Tibial nerve (tissue), 4 donors: ENCODE data around the gene LMX1B.

ENCODE experiments used
- EP300 ChIP-seq, 2 donors: sonication (generic); formaldehyde crosslinking; IDR thresholded peaks; one replicate each; pipeline ENCODE4 v1.6.1; 2017; ENCODE audit warnings: antibody characterized with exemption in 2 of 2, mild to moderate bottlenecking in 1 of 2
- POLR2A ChIP-seq, 2 donors: fragments of 450-650 bp; IDR thresholded peaks; one replicate each; pipeline ENCODE4 v1.6.1; 2017; ENCODE audit warnings: antibody characterized with exemption in 2 of 2, mild to moderate bottlenecking in 2 of 2, moderate library complexity in 2 of 2
- TF ChIP-seq, protein P1 (sequence below), 5 experiments: fragments of 200-600 bp in 3 of 5; fragments of 450-650 bp in 2 of 5; sonication (generic) in 3 of 5; IDR thresholded peaks; one replicate each; pipeline ENCODE4 v1.5.1; 2016 to 2019; ENCODE audit warnings: antibody characterized with exemption in 5 of 5, mild to moderate bottlenecking in 3 of 5, moderate library complexity in 2 of 5

DNA sequence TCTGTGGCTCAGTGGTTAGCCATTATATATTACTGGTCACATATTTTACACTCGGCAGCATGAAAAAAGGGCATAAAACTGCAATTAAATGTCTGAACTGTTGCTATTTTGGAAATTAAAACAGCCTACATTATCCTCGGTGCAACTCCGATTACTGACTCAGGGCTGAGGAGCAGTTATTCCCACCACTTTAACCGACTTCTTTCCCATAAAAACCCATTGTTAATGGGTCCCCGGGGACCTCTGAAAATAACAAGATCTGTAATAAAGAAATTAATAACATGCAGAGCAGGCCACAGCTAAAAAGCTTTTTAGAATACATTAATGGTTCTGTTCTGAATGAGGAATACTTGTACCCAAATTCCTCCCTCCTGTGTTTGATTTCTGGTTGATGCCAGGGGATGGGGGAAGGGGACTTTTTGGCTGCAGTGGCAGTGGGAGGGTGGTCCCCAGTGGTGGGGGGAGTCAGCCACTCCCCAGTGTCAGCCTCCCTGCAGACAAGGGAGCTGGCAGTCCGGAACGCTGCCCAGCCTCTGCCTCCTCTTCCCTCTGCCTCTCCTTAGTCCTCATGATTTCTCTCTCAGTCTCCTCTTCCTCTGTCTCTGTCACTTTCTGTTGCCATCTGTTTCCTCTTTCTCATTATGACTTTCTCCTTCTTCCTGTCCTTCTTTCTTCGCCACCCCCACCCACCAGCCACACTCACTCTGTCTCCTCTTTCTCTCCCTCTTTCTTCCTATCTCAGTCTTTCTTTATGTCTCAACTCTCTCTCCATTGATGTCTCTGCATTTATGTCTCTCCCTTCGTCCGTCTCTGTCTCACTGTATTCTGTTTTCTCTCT, 132.1 kb downstream of the LMX1B start:
- TF ChIP-seq POLR2A (IDR thresholded peaks at IDR 0.05) (no peak), EP300 (IDR thresholded peaks at IDR 0.05) (no peak)
- TF ChIP-seq, protein P1, sequence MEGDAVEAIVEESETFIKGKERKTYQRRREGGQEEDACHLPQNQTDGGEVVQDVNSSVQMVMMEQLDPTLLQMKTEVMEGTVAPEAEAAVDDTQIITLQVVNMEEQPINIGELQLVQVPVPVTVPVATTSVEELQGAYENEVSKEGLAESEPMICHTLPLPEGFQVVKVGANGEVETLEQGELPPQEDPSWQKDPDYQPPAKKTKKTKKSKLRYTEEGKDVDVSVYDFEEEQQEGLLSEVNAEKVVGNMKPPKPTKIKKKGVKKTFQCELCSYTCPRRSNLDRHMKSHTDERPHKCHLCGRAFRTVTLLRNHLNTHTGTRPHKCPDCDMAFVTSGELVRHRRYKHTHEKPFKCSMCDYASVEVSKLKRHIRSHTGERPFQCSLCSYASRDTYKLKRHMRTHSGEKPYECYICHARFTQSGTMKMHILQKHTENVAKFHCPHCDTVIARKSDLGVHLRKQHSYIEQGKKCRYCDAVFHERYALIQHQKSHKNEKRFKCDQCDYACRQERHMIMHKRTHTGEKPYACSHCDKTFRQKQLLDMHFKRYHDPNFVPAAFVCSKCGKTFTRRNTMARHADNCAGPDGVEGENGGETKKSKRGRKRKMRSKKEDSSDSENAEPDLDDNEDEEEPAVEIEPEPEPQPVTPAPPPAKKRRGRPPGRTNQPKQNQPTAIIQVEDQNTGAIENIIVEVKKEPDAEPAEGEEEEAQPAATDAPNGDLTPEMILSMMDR (IDR thresholded peaks at IDR 0.05) = no peak
